ENCODE measurements around the gene UHMK1.

GRCh38 chr1:162570718-162571117, 73.1 kb downstream of the UHMK1 start:
- no peak for TF ChIP-seq GATA3 (IDR thresholded peaks at IDR 0.05; ENCODE audit: low read depth, low read length)
- TF ChIP-seq GATA2 (IDR thresholded peaks at IDR 0.05; ENCODE audit: low read depth, low read length): no peak
